Stimulated activated naive B cell treated with anti-CD40 and anti-IgM and Interleukin-4, amounts not matched to agents 10 μg/mL and 1 μg/mL and 100 μg/mL, for 72 hours (primary cell): Measurements from ENCODE around the gene PCDH15.
"Not testable (repeated sequence)": the region's sequence is repeated elsewhere in the genome, so short reads cannot be mapped to it uniquely, and the experiment has no call there.

Experiments
- ATAC-seq, 2 donors: fragments of 150-1000 bp; cut with Tn5 transposase; replicated peaks; 2 replicates each; pipeline ENCODE4 v1.10.0; 2021; ENCODE audit warnings: moderate library complexity in 1 of 2
- DNase-seq: peaks from one replicate; pipeline ENCODE4 v3.0.0; 2021
- H3K27ac Mint-ChIP-seq: one replicate; pipeline ENCODE4 v1.8.0; 2022; ENCODE audit warnings: mild to moderate bottlenecking, mixed read lengths
- H3K27me3 Mint-ChIP-seq, 2 donors: one replicate each; pipeline ENCODE4 v1.8.0; 2022; ENCODE audit warnings: mixed read lengths in 2 of 2
- H3K36me3 Mint-ChIP-seq, 2 donors: one replicate each; pipeline ENCODE4 v1.8.0; 2022; ENCODE audit warnings: mixed read lengths in 2 of 2, mild to moderate bottlenecking in 1 of 2
- H3K4me1 Mint-ChIP-seq, 2 donors: one replicate each; pipeline ENCODE4 v1.8.0; 2022; ENCODE audit warnings: mixed read lengths in 2 of 2, mild to moderate bottlenecking in 1 of 2
- H3K4me3 Mint-ChIP-seq, 2 donors: one replicate each; pipeline ENCODE4 v1.8.0; 2022; ENCODE audit warnings: mild to moderate bottlenecking in 2 of 2, mixed read lengths in 2 of 2, moderate library complexity in 1 of 2
- H3K9me3 Mint-ChIP-seq, 2 donors: one replicate each; pipeline ENCODE4 v1.8.0; 2022; ENCODE audit warnings: mixed read lengths in 2 of 2, mild to moderate bottlenecking in 1 of 2

The PCDH15 gene

DNA sequence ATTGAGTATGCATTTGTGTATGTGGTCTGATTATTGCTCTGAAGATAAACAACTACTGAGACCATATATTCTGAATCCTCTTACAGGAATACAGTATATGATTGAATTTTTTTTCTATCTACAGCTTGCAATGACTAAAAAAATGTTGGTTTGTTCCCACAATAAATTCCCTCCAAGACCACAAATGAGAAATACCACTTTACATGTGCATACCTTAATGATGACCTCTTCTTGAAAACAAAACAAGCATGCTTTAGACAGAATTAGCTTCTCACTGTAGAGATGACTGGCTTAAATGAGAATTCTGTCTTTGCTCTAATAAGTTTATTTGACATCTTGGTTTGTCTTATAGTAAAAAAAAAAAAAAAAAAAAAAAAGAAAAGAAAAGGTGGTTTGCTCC is 241.5 kb downstream of the PCDH15 start:
- DNase-seq, result no peak
- ATAC-seq, result no peak
- H3K36me3 Mint-ChIP-seq, result no peaks in the 10 kb centered on the region
- no peak overlapping the region for H3K27ac Mint-ChIP-seq
- no peaks in the 10 kb centered on the region for H3K4me1 Mint-ChIP-seq
- H3K27me3 Mint-ChIP-seq, result no peaks in the 10 kb centered on the region
- no peak overlapping the region for H3K4me3 Mint-ChIP-seq
- peaks cover 0 to 2% of the 10 kb centered on the region in 2 donors for H3K9me3 Mint-ChIP-seq

- Mint-ChIP-seq H3K4me1 (no peaks in the 10 kb centered on the region), H3K27me3 (no peaks in the 10 kb centered on the region), H3K27ac (no peak overlapping the region), H3K9me3 (peaks cover 0 to 2% of the 10 kb centered on the region in 2 donors), H3K36me3 (no peaks in the 10 kb centered on the region), H3K4me3 (no peak overlapping the region)
- ATAC-seq (no peak), DNase-seq (no peak)
These were observed 247.0 kb downstream of the PCDH15 start for GRCh38 chr10:54554028-54554427.

- DNase-seq (no peak), ATAC-seq (no peak)
- no peaks in the 10 kb centered on the region for H3K9me3 Mint-ChIP-seq
- H3K36me3 Mint-ChIP-seq, result no peaks in the 10 kb centered on the region
- no peak overlapping the region for H3K27ac Mint-ChIP-seq
- no peaks in the 10 kb centered on the region for H3K4me1 Mint-ChIP-seq
- no peak overlapping the region for H3K4me3 Mint-ChIP-seq
- H3K27me3 Mint-ChIP-seq, result no peaks in the 10 kb centered on the region
These were observed 251.0 kb downstream of the PCDH15 start for GRCh38 chr10:54550016-54550415.

DNA sequence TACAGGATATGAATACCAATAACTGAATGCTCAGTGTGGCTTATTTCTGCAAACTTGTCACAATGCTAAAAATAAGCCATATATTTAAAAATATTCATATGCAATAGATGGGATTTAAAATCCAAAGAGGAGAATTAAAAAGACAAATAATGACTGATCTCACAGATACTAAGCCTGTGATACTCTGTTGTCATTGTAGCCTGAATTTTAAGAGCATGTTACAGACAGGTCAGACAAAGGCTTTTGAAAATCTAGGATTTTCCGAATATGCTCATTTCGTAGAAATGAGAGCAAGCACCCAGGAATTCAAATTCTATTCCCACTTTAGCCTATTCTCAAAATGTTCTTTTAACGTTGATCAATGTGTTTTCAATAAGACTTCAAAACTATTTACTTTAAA is 269.7 kb downstream of the PCDH15 start:
- Mint-ChIP-seq H3K36me3 (no peaks in the 10 kb centered on the region), H3K4me3 (no peak overlapping the region), H3K27me3 (no peaks in the 10 kb centered on the region), H3K9me3 (no peaks in the 10 kb centered on the region), H3K27ac (no peak overlapping the region), H3K4me1 (no peaks in the 10 kb centered on the region)
- no peak for ATAC-seq
- no peak for DNase-seq

DNA sequence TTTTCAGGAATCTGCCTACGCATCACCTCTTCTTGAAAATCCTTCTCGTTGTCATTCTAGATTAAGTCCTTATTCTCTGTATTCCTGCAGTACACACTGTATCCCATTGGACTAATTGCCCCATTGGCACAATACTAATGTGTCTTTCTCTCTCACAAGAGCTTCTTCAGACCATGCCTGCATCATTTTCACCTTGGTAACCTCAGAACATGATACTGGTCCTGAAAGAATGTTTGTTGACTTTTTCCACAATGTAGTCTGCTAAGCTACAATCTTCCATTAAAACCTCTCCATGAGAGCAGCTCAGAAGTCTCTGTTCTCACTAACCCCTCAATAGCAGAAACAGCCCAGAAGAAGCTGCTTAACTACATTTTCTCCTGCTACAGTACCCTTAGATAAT is 270.7 kb downstream of the PCDH15 start:
- Mint-ChIP-seq H3K36me3 (no peaks in the 10 kb centered on the region), H3K27me3 (no peaks in the 10 kb centered on the region), H3K4me3 (no peak overlapping the region), H3K27ac (no peak overlapping the region), H3K4me1 (no peaks in the 10 kb centered on the region), H3K9me3 (no peaks in the 10 kb centered on the region)
- DNase-seq, result no peak
- ATAC-seq, result no peak

DNA sequence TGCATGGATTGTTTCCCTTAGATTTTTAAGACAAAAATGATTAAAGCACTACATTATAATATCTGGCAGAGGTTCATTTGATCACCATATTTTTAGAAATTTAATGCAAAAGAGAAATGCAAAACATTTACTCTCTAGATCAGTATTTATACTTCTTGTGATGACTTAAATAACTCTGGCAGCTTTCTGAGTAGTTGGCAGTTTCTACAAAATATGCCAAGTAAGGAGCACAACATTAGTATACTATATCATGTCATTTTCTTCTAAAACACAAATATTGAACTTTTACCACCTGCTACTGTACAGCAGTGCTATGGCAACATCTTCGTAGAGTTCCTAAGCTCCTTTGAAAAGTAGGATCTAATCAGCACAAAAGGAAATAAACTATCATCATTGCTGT is 275.2 kb downstream of the PCDH15 start:
- no peak overlapping the region for H3K4me3 Mint-ChIP-seq
- no peak overlapping the region for H3K27ac Mint-ChIP-seq
- H3K9me3 Mint-ChIP-seq, result peaks cover 0 to 8% of the 10 kb centered on the region in 2 donors
- DNase-seq (no peak), ATAC-seq (no peak)
- no peaks in the 10 kb centered on the region for H3K27me3 Mint-ChIP-seq
- H3K4me1 Mint-ChIP-seq, result no peaks in the 10 kb centered on the region
- H3K36me3 Mint-ChIP-seq, result no peaks in the 10 kb centered on the region

GRCh38 chr10:54515244-54515643 is 285.8 kb downstream of the PCDH15 start:
- H3K27me3 Mint-ChIP-seq, H3K27ac Mint-ChIP-seq, H3K4me1 Mint-ChIP-seq, ATAC-seq, H3K4me3 Mint-ChIP-seq, DNase-seq, H3K9me3 Mint-ChIP-seq, H3K36me3 Mint-ChIP-seq: not testable (repeated sequence)

GRCh38 chr10:54503863-54504262 is 297.2 kb downstream of the PCDH15 start:
- DNase-seq (no peak), ATAC-seq (no peak)
- H3K36me3 Mint-ChIP-seq, result no peaks in the 10 kb centered on the region
- no peak overlapping the region for H3K27ac Mint-ChIP-seq
- H3K27me3 Mint-ChIP-seq, result no peaks in the 10 kb centered on the region
- peaks cover 7 to 11% of the 10 kb centered on the region in 2 donors for H3K9me3 Mint-ChIP-seq
- H3K4me1 Mint-ChIP-seq, result no peaks in the 10 kb centered on the region
- no peak overlapping the region for H3K4me3 Mint-ChIP-seq

DNA sequence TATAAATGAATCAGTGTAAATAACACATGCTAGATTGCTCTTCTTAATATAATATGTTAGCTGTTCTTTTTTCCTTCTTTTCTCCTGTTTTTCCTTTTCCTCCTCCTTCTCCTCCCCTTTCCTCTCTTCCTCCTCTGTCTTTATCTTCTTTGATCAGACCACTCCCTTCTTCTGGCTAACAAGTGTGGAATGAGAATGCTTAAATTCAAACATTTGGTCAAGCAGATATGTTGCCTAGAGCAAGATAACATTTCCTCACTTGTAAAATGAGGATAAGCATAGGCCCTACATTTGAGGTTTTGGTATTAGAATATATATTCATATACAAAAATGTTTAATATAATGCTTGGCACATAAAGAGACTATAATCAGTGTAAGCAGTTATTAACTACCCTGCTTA is 299.1 kb downstream of the PCDH15 start:
- Mint-ChIP-seq H3K4me1 (no peaks in the 10 kb centered on the region), H3K27ac (no peak overlapping the region), H3K36me3 (no peaks in the 10 kb centered on the region), H3K4me3 (no peak overlapping the region), H3K9me3 (peaks cover 11% of the 10 kb centered on the region in 2 donors), H3K27me3 (no peaks in the 10 kb centered on the region)
- DNase-seq (no peak), ATAC-seq (no peak)

- Mint-ChIP-seq H3K36me3 (no peaks in the 10 kb centered on the region), H3K27ac (no peak overlapping the region), H3K27me3 (no peaks in the 10 kb centered on the region), H3K4me3 (no peak overlapping the region), H3K9me3 (peaks cover 8 to 15% of the 10 kb centered on the region in 2 donors), H3K4me1 (no peaks in the 10 kb centered on the region)
- ATAC-seq, result no peak
- DNase-seq, result no peak
These were observed 304.2 kb downstream of the PCDH15 start for GRCh38 chr10:54496852-54497251.

DNA sequence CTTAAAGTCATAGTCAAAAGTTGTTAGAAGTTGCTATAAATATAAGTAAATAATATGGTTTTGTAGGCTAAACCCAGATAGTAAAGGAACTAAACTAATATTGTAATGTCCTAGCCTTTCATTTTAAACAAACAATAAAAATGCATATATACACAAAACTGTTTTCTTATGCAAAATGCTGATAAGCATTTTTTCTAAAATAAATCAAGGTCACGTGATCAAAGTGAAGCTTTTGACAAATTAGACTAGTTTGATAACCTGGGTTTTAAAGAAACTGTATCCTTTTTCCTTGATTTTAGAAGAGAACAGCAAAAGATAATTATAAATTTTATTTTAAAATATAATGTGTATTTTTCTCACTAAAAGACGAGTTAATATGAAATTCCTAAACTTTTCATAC is 313.3 kb downstream of the PCDH15 start:
- Mint-ChIP-seq H3K4me3 (no peak overlapping the region), H3K36me3 (no peaks in the 10 kb centered on the region), H3K4me1 (no peaks in the 10 kb centered on the region), H3K27me3 (no peaks in the 10 kb centered on the region), H3K27ac (no peak overlapping the region), H3K9me3 (no peaks in the 10 kb centered on the region)
- DNase-seq, result no peak
- ATAC-seq, result no peak

- no peak overlapping the region for H3K4me3 Mint-ChIP-seq
- H3K27me3 Mint-ChIP-seq, result no peaks in the 10 kb centered on the region
- no peaks in the 10 kb centered on the region for H3K9me3 Mint-ChIP-seq
- no peaks in the 10 kb centered on the region for H3K36me3 Mint-ChIP-seq
- ATAC-seq, result no peak
- H3K4me1 Mint-ChIP-seq, result no peaks in the 10 kb centered on the region
- no peak for DNase-seq
- H3K27ac Mint-ChIP-seq, result no peak overlapping the region
These were observed 315.1 kb downstream of the PCDH15 start for GRCh38 chr10:54485971-54486370.

GRCh38 chr10:54484186-54484585 is 316.8 kb downstream of the PCDH15 start:
- no peak for DNase-seq
- no peak overlapping the region for H3K4me3 Mint-ChIP-seq
- H3K27ac Mint-ChIP-seq, result no peak overlapping the region
- no peak for ATAC-seq
- H3K27me3 Mint-ChIP-seq, result no peaks in the 10 kb centered on the region
- H3K9me3 Mint-ChIP-seq, result no peaks in the 10 kb centered on the region
- H3K36me3 Mint-ChIP-seq, result no peaks in the 10 kb centered on the region
- H3K4me1 Mint-ChIP-seq, result no peaks in the 10 kb centered on the region

DNA sequence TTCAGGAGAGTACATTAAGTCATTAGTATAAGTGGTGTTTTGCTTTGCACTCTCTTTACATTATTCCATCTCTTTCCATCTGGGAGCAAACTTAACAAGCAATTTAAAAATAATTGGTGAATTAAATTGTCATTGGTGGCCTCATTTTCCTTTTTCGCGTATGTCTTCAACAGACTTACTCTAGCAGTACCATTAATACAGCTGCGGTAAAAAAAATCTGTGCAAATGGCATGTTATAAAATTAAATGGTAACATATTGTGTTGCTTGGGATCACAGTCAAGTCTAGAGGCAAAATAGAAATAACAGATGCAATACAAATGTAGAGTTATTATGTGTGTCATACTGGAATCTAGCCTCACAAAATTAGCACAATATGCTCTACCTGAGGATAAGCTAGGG is 322.4 kb downstream of the PCDH15 start:
- Mint-ChIP-seq H3K4me1 (no peaks in the 10 kb centered on the region), H3K27me3 (no peaks in the 10 kb centered on the region), H3K9me3 (no peaks in the 10 kb centered on the region), H3K4me3 (no peak overlapping the region), H3K36me3 (no peaks in the 10 kb centered on the region), H3K27ac (no peak overlapping the region)
- no peak for DNase-seq
- no peak for ATAC-seq

- Mint-ChIP-seq H3K9me3 (no peaks in the 10 kb centered on the region), H3K27me3 (no peaks in the 10 kb centered on the region)
These were observed 323.3 kb downstream of the PCDH15 start for GRCh38 chr10:54477738-54478137.

DNA sequence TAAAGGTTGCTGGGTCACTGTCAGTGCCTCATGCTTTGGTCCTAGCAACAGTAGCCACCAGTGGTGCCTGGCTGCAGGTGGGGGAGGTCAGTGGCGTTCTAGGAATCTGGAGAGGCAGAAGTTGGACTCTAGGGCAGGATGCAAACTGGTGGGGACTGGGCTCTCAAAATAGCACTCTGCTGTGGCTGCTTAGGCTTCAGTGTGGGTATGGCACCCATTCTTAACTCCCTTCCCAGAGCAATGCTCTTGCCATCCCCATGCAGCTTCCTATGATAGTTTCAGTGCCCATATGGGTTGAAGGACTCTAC is 330.8 kb downstream of the PCDH15 start:
- no peak overlapping the region for H3K27ac Mint-ChIP-seq
- DNase-seq (no peak), ATAC-seq (no peak)
- H3K36me3 Mint-ChIP-seq, result no peaks in the 10 kb centered on the region
- peaks cover 0 to 2% of the 10 kb centered on the region in 2 donors for H3K9me3 Mint-ChIP-seq
- H3K27me3 Mint-ChIP-seq, result no peaks in the 10 kb centered on the region
- no peak overlapping the region for H3K4me3 Mint-ChIP-seq
- no peaks in the 10 kb centered on the region for H3K4me1 Mint-ChIP-seq

More at GRCh38 chr10:54477738-54478137, 323.3 kb downstream of the PCDH15 start:
- Mint-ChIP-seq H3K27ac (no peak overlapping the region), H3K4me1 (no peaks in the 10 kb centered on the region), H3K36me3 (no peaks in the 10 kb centered on the region), H3K4me3 (no peak overlapping the region)
- DNase-seq (no peak), ATAC-seq (no peak)
